ENCODE measurements around the gene KCNJ6. TPM values are rescaled to one million over a fixed set of nuclear protein-coding genes. Genes with fewer than 3 reads are reported as not detected.

The KCNJ6 gene
- total RNA-seq, 1 experiment from 2014 or later, result 1.2 TPM

GRCh38 chr21:37765221-37765900 is 150.9 kb downstream of the KCNJ6 start:
- no peak overlapping the region for H3K4ac ChIP-seq (ENCODE audit: low read depth, low read length)
- no peaks in the 10 kb centered on the region for H3K27me3 Mint-ChIP-seq (ENCODE audit: low read depth)
- H4K20me1 ChIP-seq (ENCODE audit: control insufficient read depth, insufficient read depth, insufficient read length), result no peaks in the 10 kb centered on the region
- no peak overlapping the region for H3K4me2 ChIP-seq (ENCODE audit: insufficient read depth, insufficient read length, low read length)
- H3K23ac ChIP-seq (ENCODE audit: insufficient read length, low read depth, low read length), result no peak overlapping the region
- H2BK15ac ChIP-seq (ENCODE audit: low read depth, low read length), result no peak overlapping the region
- H4K8ac ChIP-seq (replicated peaks; ENCODE audit: insufficient read length, low read depth, low read length), result no peak overlapping the region
- H3K79me2 ChIP-seq (ENCODE audit: insufficient read depth, low read length), result no peaks in the 10 kb centered on the region
- H3K79me1 ChIP-seq (ENCODE audit: insufficient read depth, low read depth, low read length, poor library complexity, severe bottlenecking), result no peaks in the 10 kb centered on the region
- H3K9me3 Mint-ChIP-seq, result peaks cover 14 to 19% of the 10 kb centered on the region in 2 experiments
- WGBS (ENCODE audit: extremely low coverage, insufficient read length, low lambda C conversion rate), result no CpG with 5 or more reads among the region's 5 CpGs
- H3K27me3 ChIP-seq (ENCODE audit: insufficient read depth, low read length), result no peaks in the 10 kb centered on the region
- no peak overlapping the region for H2BK20ac ChIP-seq (ENCODE audit: low read depth, low read length, poor library complexity, severe bottlenecking)
- H3K36me3 Mint-ChIP-seq (ENCODE audit: insufficient read depth in 1 of 3, low read depth in 3 of 3), result peaks cover 0 to 22% (median 12%) of the 10 kb centered on the region in 3 experiments; a peak in 5 of 7 replicates
- no peak overlapping the region for H2BK12ac ChIP-seq (ENCODE audit: insufficient read length, low read depth, low read length)
- no peak overlapping the region for H3K27ac Mint-ChIP-seq
- H3K9ac ChIP-seq (ENCODE audit: extremely low read depth, insufficient read length, low read length), result no peak overlapping the region
- no peak for DNase-seq
- no peak overlapping the region for H4K5ac ChIP-seq (ENCODE audit: insufficient read length, low read depth, low read length)
- TF ChIP-seq, protein P1, sequence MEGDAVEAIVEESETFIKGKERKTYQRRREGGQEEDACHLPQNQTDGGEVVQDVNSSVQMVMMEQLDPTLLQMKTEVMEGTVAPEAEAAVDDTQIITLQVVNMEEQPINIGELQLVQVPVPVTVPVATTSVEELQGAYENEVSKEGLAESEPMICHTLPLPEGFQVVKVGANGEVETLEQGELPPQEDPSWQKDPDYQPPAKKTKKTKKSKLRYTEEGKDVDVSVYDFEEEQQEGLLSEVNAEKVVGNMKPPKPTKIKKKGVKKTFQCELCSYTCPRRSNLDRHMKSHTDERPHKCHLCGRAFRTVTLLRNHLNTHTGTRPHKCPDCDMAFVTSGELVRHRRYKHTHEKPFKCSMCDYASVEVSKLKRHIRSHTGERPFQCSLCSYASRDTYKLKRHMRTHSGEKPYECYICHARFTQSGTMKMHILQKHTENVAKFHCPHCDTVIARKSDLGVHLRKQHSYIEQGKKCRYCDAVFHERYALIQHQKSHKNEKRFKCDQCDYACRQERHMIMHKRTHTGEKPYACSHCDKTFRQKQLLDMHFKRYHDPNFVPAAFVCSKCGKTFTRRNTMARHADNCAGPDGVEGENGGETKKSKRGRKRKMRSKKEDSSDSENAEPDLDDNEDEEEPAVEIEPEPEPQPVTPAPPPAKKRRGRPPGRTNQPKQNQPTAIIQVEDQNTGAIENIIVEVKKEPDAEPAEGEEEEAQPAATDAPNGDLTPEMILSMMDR (conservative IDR thresholded peaks at IDR 0.05), result no peak
- no peak overlapping the region for H3K4me3 Mint-ChIP-seq
- H2BK5ac ChIP-seq (ENCODE audit: insufficient read length, low read length), result no peak overlapping the region
- H2AFZ ChIP-seq (ENCODE audit: low read length), result no peak overlapping the region
- H4K91ac ChIP-seq (ENCODE audit: insufficient read length, low read depth, low read length), result no peak overlapping the region
- H2AK5ac ChIP-seq (ENCODE audit: insufficient read length, low read length), result no peak overlapping the region
- no peaks in the 10 kb centered on the region for H3K4me1 ChIP-seq (ENCODE audit: insufficient read depth, low read length)
- no peak overlapping the region for H3K18ac ChIP-seq (ENCODE audit: insufficient read length, low read depth, low read length)
- H3T11ph ChIP-seq (ENCODE audit: low read length), result no peak overlapping the region
- H3K4me1 Mint-ChIP-seq, result peaks cover 19 to 23% of the 10 kb centered on the region in 2 experiments
- no peak overlapping the region for H3K14ac ChIP-seq (ENCODE audit: insufficient read depth, low read length)
- H3K9me3 ChIP-seq (ENCODE audit: control insufficient read depth, low read depth, low read length), result no peaks in the 10 kb centered on the region
- no peak overlapping the region for H3K27ac ChIP-seq (ENCODE audit: insufficient read length, low read depth, low read length)
- no peak overlapping the region for H3K56ac ChIP-seq (ENCODE audit: insufficient read length, low read depth, low read length)
- H3K23me2 ChIP-seq (ENCODE audit: insufficient read length, low read depth, low read length, poor library complexity, severe bottlenecking), result no peaks in the 10 kb centered on the region
- H2BK120ac ChIP-seq (ENCODE audit: low read depth, low read length, poor library complexity, severe bottlenecking), result no peak overlapping the region

All from H9 (cell line).